Measurements from ENCODE around the gene ARID3A. TPM values are rescaled to one million over a fixed set of nuclear protein-coding genes. Genes with fewer than 3 reads are reported as not detected.
A peak's percentile ranks its signal among the peaks of the same experiment; 100 is the strongest.

Gene ARID3A
- total RNA-seq, 1 donor from 2014 or later, result 8.0 TPM

DNA sequence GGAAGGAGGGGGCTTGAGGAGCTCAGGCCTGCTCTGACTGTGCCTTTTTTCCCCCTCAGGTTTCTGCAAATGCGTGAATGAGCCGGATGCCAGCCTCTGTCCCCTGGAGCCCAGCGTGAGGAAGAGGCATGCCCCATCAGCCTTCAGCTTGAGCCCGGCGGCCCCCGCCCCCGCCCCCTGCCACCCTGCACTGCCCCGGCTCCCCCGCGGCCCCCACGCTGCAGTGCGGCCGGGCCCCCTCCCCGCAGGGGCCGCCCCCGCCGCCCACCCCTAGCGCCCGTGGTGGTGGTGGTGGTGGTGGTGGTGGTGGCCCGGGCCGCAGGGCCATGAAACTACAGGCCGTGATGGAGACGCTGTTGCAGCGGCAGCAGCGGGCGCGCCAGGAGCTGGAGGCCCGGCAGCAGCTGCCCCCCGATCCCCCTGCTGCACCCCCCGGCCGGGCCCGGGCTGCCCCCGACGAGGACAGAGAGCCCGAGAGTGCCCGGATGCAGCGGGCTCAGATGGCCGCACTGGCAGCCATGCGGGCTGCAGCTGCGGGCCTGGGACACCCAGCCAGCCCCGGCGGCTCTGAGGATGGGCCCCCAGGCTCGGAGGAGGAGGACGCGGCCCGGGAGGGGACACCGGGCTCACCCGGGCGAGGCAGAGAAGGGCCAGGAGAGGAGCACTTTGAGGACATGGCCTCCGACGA, 3.5 kb downstream of the ARID3A start:
- DNase-seq (ENCODE audit: low read depth, low spot score), result no peak

DNA sequence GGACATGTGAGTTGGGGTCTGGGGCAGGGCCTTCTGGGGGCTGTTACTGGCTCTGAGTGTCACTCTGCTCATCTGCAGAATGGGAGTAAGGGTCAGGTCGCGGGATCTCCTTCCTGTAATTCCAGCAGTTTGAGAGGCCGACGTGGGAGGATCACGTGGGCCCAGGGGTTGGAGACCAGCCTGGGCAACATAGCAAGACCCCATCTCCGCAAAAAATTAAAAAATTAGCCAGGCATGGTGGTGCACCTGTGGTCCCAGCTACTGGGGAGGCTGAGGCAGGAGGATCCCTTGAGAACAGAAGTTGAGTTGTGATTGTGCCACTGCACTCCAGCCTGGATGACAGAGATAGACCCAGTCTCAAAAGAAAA, 4.0 kb downstream of the ARID3A start:
- no peak for DNase-seq (ENCODE audit: low read depth, low spot score)

DNA sequence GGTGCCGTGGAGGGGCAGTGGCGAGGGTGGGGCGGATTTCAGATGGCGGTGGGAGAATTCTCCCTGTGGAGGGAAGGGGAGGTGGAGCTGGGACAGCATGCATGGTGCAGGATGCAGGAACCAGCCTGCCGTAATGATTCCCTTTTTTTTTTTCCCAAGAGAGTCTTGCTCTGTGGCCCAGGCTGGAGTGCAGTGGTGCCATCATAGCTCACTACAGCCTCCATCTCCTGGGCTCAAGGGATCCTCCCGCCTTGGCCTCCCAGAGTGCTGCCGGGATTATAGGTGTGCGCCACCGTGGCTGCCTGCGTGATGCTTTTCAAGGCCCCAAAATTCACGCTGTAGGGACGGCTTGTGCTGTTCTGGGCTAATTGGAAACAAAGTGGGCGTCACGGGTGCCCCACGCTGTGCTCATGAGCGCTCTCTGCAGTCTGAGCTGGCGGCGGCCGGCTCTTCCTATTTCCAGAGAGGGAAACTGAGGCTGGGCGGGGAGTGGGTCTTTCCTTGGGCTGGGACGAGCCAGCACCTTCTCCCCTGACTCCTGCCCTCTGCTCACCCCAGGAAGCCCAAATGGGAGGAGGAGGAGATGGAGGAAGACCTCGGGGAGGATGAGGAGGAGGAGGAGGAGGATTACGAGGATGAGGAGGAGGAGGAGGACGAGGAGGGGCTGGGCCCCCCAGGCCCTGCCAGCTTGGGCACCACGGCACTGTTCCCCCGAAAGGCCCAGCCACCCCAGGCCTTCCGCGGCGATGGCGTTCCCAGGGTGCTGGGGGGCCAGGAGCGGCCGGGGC, 6.2 kb downstream of the ARID3A start:
- DNase-seq (ENCODE audit: low read depth, low spot score), result no peak

DNA sequence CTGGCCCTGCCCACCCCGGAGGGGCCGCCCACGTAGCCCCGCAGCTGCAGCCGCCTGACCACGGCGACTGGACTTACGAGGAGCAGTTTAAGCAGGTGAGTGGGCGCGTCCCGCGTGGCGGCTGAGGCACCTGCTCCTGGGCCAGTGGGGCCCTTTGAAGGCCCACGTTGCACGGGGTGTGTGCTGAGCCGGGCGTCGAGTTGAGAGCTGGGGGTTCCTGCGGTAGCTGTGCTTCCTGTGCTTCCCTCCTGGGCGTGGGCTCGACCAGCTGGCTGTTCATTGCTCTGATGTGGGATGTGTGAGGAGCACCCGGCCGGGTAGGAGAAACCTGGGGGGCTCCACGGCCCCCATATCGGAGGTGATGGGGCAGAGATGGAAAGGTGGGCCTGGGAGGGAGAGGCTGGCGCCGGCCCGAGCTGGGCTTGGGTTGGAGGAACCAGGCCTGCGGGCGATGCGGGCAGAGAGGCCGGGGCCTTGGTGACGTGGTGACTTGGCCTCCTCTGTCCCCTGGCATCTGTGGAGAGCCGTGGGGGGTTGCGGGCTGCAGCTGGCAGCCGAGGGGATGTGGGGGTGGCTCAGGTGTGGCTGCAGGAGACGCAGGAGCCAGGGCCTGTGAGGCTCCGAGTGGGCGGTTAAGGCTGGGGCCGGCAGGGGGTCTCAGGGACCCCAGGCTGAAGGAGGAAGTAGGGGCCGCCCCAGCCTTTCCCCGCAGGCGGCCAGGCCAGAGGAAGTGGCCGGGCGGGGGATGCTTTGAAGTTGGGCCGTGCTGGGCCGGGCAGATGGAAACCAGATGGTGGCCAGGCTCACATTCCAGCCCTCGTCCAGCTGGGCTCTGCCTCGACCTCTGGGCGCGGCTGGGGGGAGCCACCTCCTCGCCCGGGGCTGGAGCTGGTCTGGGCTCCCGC, 7.1 kb downstream of the ARID3A start:
- no peak for DNase-seq (ENCODE audit: low read depth, low spot score)

DNA sequence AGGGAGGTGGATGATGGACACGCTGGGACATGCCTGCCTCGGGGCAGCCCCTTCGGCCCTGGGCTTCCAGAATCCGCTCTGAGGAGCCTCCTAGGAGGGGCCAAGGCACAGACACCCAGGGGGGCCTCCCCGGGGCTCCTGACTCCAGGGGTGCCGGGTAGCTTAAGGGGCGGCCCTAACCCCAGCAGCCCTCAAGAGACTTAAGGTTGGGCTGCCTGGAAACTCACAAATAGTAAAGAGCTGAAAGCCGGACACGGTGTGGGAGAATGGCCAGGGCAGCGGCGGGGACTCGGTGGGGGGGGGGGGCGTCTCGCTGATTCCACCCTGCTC, 7.7 kb downstream of the ARID3A start:
- no peak for DNase-seq (ENCODE audit: low read depth, low spot score)

DNA sequence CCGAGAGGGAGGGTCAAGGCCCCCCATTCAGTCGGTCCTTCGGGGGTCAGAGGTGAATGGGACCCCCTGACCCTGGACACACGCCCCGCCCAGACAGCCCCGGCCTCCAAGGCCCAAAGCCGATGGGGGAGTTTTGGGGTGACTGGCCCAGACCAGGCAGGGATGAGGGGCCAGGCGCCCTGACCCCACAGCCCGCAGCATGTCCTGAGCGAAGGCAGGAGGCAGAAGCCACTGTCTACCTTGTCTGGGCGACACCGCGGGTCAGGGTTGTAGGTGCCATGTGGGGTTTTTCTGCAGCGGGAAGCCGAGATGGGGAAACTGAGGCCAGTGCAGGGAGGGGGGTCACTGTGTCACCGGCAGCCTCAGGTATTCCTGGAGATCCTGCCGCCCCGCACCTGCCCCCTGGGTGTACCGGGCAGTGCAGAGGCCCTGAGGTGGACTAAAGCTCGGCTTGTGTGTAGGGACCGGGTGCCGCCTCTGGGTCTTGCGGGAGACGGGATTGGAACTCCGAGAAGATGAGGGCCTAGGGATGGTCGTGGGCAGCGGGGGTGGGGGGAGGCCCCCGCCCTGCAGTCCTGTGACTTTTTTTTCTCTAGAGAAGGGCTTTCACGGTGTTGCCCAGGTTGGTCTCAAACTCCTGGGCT, 8.5 kb downstream of the ARID3A start:
- no peak for DNase-seq (ENCODE audit: low read depth, low spot score)

DNA sequence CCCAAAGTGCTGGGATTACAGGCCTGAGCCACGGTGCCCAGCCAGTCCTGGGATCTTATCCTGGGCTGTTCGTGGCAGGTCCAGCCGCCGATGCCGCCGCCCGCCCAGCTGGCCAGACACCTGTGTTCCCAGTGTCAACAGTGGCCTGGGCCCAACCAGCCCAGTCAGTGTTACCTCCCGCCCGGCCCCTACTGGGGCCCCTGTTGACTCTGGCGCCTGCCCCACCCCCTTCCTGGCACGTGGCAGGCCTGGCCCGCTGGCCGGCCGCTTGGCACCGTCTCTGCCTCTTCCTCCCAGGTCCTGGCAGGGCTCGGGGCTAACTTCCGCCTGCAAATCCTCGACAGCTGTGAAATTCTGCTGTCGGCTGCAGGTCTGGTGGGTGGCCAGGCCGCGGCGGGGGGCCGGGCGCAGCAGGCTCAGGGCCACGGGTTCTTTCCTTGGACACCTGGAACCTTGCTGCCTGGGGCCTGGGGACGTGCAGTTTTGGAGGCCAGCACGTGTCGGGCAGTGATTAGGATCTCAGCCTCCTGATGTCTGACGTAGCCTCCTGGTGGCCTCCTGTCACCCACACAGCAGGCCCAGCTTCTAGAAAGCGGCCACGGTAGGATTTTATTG, 9.1 kb downstream of the ARID3A start:
- DNase-seq (ENCODE audit: low read depth, low spot score), result peak; percentile 67

DNA sequence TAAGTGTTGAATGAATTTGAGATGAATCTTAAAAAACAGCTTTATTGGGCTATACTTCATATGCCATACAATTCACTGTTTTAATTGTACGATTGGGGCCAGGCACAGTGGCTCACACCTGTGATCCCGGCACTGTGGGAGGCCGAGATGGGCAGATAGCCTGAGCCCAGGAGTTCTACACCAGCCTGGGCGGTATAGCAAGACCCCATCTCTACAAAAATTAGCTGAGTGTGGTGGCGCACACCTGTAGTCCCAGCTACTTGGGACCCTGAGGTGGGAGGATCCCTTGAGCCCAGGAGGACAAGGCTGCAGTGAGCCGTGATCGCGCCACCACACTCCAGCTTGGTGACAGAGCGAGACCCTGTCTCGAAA, 10.3 kb downstream of the ARID3A start:
- no peak for DNase-seq (ENCODE audit: low read depth, low spot score)

DNA sequence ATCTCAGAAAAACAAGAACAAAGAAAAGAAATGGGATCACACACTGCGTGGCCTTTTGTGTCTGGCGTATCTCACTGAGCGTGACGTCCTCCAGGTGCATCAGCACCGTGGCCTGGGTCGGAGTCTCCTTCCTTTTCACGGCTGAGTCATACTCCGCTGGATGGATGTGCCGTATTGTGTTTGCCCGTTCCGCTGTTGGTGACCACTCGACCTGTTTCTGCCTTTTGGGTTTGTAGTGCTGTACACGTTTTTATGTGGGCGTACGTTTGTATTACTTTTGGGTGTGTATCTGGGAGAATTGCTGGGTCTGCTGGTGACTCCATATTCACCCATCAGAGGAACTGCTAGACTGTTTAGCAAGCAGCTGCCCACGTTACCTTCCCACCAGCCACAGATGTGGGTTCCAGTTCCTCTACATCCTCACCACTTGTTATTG, 11.4 kb downstream of the ARID3A start:
- no peak for DNase-seq (ENCODE audit: low read depth, low spot score)

DNA sequence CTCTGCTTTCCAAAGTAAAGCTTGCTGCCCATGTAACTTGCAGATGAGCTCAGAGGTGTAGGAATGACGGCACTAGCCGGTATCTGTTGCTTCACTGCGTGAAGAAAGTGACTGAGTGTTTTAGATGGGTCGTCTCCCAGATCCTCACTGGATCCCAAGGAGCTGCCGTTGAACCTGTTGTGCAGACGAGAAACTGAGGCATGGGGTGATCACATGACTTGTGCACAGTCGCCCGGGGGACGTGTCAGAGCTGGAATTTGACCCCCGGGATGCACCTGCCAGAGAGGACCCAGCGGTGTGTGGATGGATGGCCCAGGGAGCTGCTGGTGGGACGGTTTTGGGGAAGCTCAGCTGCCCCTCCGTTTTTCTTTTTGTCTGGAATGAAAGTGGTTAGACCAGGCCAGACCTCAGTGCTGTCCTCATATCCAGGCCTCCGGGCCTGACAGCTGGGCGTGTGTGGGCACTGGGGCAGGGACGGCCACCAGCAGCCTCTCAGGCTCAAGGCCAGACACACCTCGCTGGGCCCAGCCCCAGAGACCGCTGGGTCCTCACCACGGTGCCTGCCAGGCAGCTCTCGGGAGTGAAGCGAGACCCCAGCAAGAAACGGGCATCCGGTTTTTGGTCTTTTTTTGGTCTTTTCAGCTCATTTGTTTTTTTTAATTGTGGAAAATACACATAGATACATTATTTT, 12.5 kb downstream of the ARID3A start:
- DNase-seq (ENCODE audit: low read depth, low spot score), result no peak

DNA sequence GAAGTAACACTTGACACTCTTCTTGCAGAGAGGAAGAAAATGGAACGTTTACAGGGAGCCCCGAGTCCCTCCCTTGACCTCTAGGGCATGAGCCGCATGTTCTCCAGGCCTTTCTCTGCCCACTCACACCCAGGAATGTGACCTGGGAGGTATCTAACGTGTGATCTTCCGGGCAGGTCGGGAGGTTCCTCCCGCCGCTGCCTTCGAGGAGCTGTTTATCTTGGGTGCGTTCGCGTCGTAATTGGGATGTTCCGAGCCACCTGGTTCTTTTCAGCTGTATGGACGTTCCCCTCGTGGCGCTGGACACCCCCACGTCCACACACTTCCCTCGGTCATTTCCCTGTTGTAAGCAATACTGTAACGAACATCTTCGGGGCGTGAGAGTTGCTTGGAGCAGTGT, 13.6 kb downstream of the ARID3A start:
- no peak for DNase-seq (ENCODE audit: low read depth, low spot score)

DNA sequence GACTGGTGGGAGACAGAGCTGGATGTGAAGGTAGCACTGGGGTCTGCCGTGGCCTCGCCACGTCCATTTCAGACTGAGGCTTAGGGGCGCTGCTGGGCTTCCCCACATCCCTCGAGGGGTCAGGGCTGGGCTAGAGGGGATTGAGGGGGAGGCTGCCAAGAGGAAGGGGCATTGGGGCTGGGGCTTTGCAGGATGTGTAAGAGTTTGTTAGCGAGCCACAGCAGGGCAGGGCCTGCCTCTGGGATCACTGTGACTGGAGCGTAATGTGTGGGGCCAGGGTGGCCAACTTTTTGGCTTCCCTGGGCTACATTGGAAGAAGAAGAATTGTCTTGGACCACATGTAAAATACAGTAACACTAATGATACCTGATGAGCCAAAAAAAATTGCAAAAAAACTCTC, 14.1 kb downstream of the ARID3A start:
- DNase-seq (ENCODE audit: low read depth, low spot score), result no peak

DNA sequence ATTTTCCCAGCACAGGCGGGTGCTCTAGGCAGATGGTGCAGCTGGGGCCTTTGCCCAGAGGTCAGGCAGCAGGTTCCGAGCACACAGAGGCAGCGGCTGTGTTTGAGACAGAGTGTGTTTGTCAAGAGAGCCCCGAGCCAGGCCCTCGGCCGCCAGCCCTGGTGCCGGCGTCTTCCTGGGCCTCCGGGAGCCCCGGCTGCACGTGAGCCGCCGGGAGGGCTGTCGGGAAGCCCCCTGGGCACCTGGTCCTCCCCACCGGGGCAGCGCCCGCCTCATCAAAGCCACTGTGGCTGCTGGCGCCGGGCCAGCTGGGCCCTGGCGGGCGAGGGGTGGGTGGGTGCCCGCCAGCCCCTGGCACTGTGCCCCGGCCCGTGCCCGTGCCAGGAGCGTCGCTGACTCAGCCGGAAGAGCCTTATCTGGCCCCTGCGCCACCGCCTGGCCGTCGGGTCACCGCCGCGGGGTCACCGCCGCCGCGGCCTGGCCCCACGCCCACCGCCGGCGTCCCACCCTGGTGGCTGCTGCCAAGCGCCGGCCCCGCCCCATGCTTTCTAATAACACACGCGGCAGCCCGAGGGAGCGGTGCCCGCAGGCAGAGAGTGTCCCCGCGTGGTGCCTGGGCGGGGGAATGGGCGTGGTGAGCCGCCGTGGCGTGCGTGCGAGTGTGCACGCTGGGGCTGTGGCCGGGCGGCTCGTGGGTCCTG, 14.9 kb downstream of the ARID3A start:
- DNase-seq (ENCODE audit: low read depth, low spot score), result peak; percentile 45

DNA sequence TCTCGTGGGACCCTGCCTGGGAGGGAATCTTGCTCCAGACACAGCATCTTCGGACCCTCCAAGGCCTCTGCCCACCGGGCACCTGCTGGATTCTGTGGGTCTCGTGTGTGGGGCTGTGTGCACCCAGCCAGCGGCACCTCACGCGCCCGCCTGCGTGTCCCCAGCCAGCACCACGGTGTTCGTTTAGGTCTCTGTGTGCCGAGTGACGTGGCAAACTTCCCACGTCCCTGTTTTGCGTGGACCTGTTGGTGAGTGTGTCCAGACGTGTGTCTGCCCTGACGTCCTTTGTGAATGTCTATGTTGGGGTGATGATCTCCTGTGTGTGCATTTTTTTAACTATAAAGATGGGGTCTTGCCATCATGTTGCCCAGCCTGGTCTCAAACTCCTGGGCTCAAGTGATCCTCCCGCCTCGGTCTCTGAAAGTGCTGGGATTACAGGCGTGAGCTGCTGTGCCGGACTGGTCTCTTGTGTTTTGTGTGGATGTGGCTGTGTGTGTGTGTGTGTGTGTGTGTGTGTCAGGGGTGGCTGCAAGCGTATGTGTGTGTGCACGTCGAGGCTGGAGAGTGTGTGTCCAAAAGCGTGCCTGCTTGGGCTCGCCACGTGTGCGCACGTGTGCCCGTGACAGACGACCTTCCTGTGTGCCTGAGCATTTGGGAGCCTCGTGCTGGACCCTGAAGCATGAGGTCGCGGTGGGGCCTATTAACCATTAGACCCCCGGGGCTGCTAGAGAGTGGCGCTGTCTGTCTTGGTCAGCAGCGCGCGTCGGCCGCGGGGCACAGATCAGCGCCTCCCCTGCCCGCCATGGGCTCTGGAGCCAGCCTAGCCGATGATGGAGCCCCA, 15.7 kb downstream of the ARID3A start:
- DNase-seq (ENCODE audit: low read depth, low spot score), result no peak

DNA sequence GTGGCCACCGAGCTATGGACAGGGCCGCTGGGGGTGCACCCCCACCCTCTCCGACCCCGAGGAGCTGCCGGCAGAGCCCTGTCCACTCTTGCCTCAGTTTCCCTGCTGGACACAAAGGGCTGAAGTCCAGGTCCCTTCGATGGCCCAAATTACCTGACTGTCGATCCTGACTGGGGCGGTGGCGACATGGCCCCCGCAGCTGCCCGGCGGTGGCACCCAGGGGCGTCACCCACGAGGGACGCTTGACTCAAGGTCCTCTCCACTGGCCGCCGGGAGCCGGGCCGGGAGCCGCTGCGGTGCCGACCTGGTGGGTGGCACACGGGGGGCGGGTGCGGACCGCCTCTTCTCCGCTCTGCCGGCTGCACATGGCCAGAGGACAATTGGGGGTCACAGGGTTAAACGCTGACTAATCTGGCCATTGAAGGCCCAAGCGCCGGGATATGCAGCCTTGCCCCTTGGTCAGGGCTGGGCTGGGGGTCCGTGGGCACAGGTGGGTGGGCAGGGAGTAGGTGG, 16.4 kb downstream of the ARID3A start:
- no peak for DNase-seq (ENCODE audit: low read depth, low spot score)

DNA sequence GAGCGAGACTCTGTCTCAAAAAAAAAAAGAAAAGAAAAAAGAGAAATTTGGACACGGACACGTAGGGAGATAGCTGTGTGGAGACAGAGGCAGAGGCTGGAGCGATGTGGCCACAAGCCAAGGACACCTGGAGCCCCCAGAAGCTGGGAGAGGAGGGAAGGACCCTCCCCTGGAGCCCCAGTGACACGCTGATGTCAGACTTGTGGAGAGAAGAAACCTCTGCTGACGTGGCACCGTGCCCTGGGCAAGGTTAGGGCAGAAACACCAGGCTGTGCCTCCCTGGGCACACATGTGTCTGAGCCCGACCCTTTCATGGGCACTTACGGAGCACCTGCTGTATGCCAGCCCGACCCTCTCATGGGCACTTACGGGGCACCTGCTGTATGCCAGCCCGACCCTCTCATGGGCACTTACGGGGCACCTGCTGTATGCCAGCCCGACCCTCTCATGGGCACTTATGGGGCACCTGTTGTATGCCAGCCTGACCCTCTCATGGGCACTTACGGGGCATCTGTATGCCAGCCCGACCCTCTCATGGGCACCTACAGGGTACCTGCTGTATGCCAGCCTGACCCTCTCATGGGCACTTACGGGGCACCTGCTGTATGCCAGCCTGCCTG, 17.8 kb downstream of the ARID3A start:
- no peak for DNase-seq (ENCODE audit: low read depth, low spot score)

DNA sequence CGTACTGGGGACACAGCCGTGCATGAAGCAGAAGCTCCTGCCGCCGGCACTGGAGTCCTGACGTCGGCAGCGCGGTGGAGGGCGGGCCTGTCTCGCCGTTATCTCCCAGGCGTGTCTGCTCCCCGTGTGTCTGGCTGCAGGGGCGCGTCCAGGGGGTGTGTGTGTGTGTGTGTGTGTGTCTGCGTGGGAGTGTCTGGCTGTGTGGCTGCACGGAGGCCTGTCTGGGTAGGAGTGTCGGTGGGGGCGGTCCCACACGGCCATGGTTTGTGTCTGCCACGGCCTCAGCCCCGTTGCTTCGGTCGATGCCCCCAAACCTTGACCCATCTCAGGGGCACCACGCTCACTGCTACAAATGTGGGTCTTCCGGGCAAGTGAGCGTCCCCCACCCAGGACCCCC, 18.3 kb downstream of the ARID3A start:
- no peak for DNase-seq (ENCODE audit: low read depth, low spot score)

DNA sequence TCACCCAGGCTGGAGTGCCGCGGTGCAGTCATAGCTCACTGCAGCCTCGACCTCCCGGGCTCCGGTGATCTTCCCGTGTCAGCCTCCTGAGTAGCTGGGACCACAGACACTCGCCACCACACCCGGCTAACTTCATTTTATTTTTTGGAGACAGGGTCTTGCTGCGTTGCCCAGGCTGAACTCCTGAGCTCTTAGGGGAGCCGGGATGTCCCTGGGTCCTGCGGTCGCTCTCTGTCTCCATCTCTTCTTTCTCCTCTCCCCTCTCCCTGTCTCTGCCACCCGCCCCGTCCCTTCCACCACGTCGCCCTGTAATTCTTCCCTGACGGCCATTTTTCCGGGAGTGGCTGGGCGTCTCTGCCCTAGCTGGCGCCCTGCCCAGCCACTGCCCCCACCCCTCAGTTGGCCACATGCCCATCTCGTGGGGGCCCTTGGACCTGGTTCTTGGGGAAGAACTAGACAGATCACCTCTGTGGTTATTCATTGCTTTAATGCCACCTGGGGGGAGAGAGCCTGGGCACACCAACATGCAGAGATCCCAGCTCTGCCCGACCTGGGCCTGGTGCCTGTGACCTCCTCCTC, 18.9 kb downstream of the ARID3A start:
- DNase-seq (ENCODE audit: low read depth, low spot score), result no peak

Data from pulmonary artery endothelial cell (primary cell).